Measurements from ENCODE around the gene MAP2K2. TPM values are rescaled to one million over a fixed set of nuclear protein-coding genes. Genes with fewer than 3 reads are reported as not detected.

MAP2K2 gene
- total RNA-seq, 1 experiment from 2014 or later, result 177 TPM

- peaks cover 15% of the 10 kb centered on the region for H3K36me3 Mint-ChIP-seq
- POLR2A ChIA-PET, result no interaction called here
- TF ChIP-seq TEAD4 (CRISPR knock-in tag; IDR thresholded peaks at IDR 0.05) (no peak), ZMAT4 (CRISPR knock-in tag; IDR thresholded peaks at IDR 0.05) (no peak), FOXP1 (CRISPR knock-in tag; IDR thresholded peaks at IDR 0.05; ENCODE audit: borderline replicate concordance) (no peak), ZNF219 (CRISPR knock-in tag; IDR thresholded peaks at IDR 0.05; ENCODE audit: borderline replicate concordance) (no peak), OVOL2 (CRISPR knock-in tag; IDR thresholded peaks at IDR 0.05; ENCODE audit: borderline replicate concordance) (no peak), ZNF396 (CRISPR knock-in tag; IDR thresholded peaks at IDR 0.05; ENCODE audit: borderline replicate concordance) (no peak), TP53 (CRISPR knock-in tag; IDR thresholded peaks at IDR 0.05) (no peak), ZSCAN18 (CRISPR knock-in tag; IDR thresholded peaks at IDR 0.05) (no peak), GRHL2 (CRISPR knock-in tag; IDR thresholded peaks at IDR 0.05; ENCODE audit: insufficient replicate concordance, severe bottlenecking) (no peak)
- CTCF ChIA-PET, result interaction anchor here (5.1 kb wide), 1 partner anchor 20 kb away, joined by 30 read pairs; no protein-coding TSS in a partner anchor
- H3K27ac Mint-ChIP-seq, result 0 out of 2 replicates have a peak overlapping the region, but pooled peaks have one; percentile 34
- H3K9me3 Mint-ChIP-seq, result no peaks in the 10 kb centered on the region
- peaks cover 11% of the 10 kb centered on the region for H3K4me1 Mint-ChIP-seq
- DNase-seq (ENCODE audit: low spot score), result no peak
- H3K4me3 Mint-ChIP-seq, result no peak overlapping the region
- H3K27me3 Mint-ChIP-seq (ENCODE audit: low read depth), result no peaks in the 10 kb centered on the region
- ATAC-seq, result no peak
Measured at GRCh38 chr19:4120559-4121272, 3.2 kb downstream of the MAP2K2 start.

- no peaks in the 10 kb centered on the region for H3K27me3 Mint-ChIP-seq (ENCODE audit: low read depth)
- peak overlapping the region; percentile 94 for H3K27ac Mint-ChIP-seq
- TF ChIP-seq ATF2 (CRISPR knock-in tag; IDR thresholded peaks at IDR 0.05; ENCODE audit: borderline replicate concordance, low read depth) (no peak), NR3C1 (CRISPR knock-in tag; conservative IDR thresholded peaks at IDR 0.05; ENCODE audit: low read depth) (no peak), USF2 (CRISPR knock-in tag; IDR thresholded peaks at IDR 0.05) (no peak), NR1H2 (CRISPR knock-in tag; IDR thresholded peaks at IDR 0.05) (no peak), CTCF (IDR thresholded peaks at IDR 0.05) (no peak), FOXK1 (CRISPR knock-in tag; IDR thresholded peaks at IDR 0.05) (no peak), IRF2 (CRISPR knock-in tag; IDR thresholded peaks at IDR 0.05; ENCODE audit: borderline replicate concordance, low read depth) (no peak), EMX1 (CRISPR knock-in tag; IDR thresholded peaks at IDR 0.05) (no peak), IRF1 (CRISPR knock-in tag; IDR thresholded peaks at IDR 0.05) (no peak), ZNF671 (CRISPR knock-in tag; IDR thresholded peaks at IDR 0.05) (no peak)
- ATAC-seq, result no peak
- DNase-seq (ENCODE audit: low spot score), result no peak
- POLR2A ChIA-PET, result no interaction called here
- CTCF ChIA-PET, result interaction anchor here (0.6 to 5.1 kb wide), 3 partner anchors 20 to 187 kb away, joined by 3 to 30 read pairs (median 4); partner anchors contain the start of gene NMRK2
- no peak overlapping the region for H3K4me3 Mint-ChIP-seq
- H3K9me3 Mint-ChIP-seq, result no peaks in the 10 kb centered on the region
- H3K4me1 Mint-ChIP-seq, result peaks cover 11% of the 10 kb centered on the region
- H3K36me3 Mint-ChIP-seq, result peaks cover 16% of the 10 kb centered on the region
Measured at GRCh38 chr19:4119763-4120162, 4.2 kb downstream of the MAP2K2 start.
